ENCODE data around the gene HTR3E.

DNA sequence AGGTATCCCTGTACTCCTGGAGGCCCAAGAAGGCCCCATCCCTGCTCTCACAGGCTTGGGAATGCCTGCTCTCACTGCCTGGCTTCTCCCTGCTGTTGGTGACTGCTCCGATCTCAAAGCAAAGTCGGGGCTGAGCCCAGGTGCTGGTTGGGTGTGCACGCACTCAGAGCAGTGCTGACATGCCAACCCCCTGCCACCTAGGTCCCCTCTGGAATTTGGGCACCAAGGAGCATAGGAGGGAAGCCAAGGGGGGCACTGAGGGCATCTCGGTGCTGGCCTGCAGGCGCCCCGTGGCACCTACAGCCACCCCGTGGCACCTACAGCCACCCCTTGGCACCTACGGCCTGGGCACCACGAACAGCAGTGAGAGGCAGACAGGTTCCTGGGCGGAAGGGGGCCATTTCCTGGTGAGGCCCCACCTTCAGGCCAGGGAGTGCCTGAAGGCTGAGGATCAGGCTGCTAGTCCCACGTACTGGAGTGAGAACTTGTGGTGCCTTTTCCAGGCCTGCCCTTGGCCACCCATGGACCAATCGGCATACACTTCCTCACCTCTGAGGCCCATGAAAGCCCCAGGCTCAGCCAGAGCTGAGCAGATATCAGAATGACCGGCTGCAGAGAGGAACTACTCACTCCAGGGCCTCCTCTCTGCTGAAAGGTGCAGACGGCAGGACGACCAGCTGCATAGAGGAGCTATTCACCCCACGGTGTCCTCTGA lies 15.6 kb upstream of the HTR3E start:
- TF ChIP-seq, protein P1, sequence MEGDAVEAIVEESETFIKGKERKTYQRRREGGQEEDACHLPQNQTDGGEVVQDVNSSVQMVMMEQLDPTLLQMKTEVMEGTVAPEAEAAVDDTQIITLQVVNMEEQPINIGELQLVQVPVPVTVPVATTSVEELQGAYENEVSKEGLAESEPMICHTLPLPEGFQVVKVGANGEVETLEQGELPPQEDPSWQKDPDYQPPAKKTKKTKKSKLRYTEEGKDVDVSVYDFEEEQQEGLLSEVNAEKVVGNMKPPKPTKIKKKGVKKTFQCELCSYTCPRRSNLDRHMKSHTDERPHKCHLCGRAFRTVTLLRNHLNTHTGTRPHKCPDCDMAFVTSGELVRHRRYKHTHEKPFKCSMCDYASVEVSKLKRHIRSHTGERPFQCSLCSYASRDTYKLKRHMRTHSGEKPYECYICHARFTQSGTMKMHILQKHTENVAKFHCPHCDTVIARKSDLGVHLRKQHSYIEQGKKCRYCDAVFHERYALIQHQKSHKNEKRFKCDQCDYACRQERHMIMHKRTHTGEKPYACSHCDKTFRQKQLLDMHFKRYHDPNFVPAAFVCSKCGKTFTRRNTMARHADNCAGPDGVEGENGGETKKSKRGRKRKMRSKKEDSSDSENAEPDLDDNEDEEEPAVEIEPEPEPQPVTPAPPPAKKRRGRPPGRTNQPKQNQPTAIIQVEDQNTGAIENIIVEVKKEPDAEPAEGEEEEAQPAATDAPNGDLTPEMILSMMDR (IDR thresholded peaks at IDR 0.05 in 8 of 11, conservative IDR thresholded peaks at IDR 0.05 in 3 of 11): no peak
- TF ChIP-seq POLR2AphosphoS5 (IDR thresholded peaks at IDR 0.05): no peak
- no peak for TF ChIP-seq POLR2A (IDR thresholded peaks at IDR 0.05)

Measured in spleen (tissue), 7 donors.